ENCODE measurements around the gene RASA3. TPM values are rescaled to one million over a fixed set of nuclear protein-coding genes. Genes with fewer than 3 reads are reported as not detected.

Gene RASA3
- total RNA-seq, 3 donors from 2014 or later: 7.9 to 19.0 (median 8.4) TPM

DNA sequence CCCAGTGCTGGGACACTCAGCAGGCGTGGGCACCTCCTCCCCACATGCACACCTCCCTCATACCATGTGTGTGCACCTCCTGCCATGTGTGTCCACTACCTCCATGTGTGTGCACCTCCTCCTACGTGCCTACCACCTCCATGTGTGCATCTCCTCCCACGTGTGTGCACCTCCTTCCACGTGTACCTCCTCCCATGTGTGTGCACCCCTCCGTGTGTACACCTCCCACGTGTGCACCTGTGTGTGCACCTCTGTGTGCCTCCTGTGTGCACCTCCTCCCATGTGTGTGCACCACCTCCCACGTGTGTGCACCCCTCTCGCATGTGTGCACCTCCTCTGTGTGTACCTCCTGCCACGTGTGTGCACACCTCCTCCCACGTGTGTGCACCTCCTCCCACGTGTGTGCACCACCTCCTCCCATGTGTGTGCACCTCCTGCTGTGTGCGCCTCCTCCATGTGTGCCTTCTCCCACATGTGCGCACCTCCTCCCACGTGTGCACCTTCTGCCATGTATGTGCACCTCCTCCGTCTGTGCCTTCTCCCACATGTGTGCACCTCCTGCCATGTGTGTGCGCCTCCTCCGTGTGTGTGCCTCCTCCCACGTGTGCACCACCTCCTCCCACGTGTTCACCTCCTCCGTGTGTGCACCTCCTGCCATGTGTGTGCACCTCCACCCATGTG lies 152.5 kb downstream of the RASA3 start:
- Histone ChIP-seq H3K4me1 (ENCODE audit: low read depth) (peaks cover 3% of the 10 kb centered on the region), H3K36me3 (ENCODE audit: low read depth) (no peaks in the 10 kb centered on the region), H3K9me3 (no peaks in the 10 kb centered on the region), H3K4me3 (no peak overlapping the region)
- no peak for TF ChIP-seq CTCF (IDR thresholded peaks at IDR 0.05)
- DNase-seq (peak in 2 of 3 donors; percentile 19 to 35), ATAC-seq (no peak)
- intact Hi-C loops (cut with DNase I, micrococcal nuclease): no loop called here

- Histone ChIP-seq H3K4me1 (ENCODE audit: low read depth) (peaks cover 3% of the 10 kb centered on the region), H3K4me3 (no peak overlapping the region), H3K36me3 (ENCODE audit: low read depth) (no peaks in the 10 kb centered on the region), H3K9me3 (no peaks in the 10 kb centered on the region)
- DNase-seq (peak in 2 of 3 donors; percentile 25 to 46), ATAC-seq (no peak)
- no peak for TF ChIP-seq CTCF (IDR thresholded peaks at IDR 0.05)
- intact Hi-C loops (cut with DNase I, micrococcal nuclease): no loop called here
These were observed 153.5 kb downstream of the RASA3 start for GRCh38 chr13:113978741-113979481.

GRCh38 chr13:113977976-113978375 lies 154.4 kb downstream of the RASA3 start:
- no peak for ATAC-seq
- H3K36me3 ChIP-seq (ENCODE audit: low read depth): no peaks in the 10 kb centered on the region
- intact Hi-C loops (cut with DNase I, micrococcal nuclease): no loop called here
- no peak for TF ChIP-seq CTCF (IDR thresholded peaks at IDR 0.05)
- DNase-seq: peak in 2 of 3 donors; percentile 18 to 28
- H3K9me3 ChIP-seq: no peaks in the 10 kb centered on the region
- peaks cover 3% of the 10 kb centered on the region for H3K4me1 ChIP-seq (ENCODE audit: low read depth)
- no peak overlapping the region for H3K4me3 ChIP-seq

- no peaks in the 10 kb centered on the region for H3K36me3 ChIP-seq (ENCODE audit: low read depth)
- DNase-seq (peak in 2 of 3 donors; percentile 17 to 44), ATAC-seq (no peak)
- intact Hi-C loops (cut with DNase I, micrococcal nuclease): no loop called here
- no peaks in the 10 kb centered on the region for H3K9me3 ChIP-seq
- TF ChIP-seq CTCF (IDR thresholded peaks at IDR 0.05): no peak
- no peak overlapping the region for H3K4me3 ChIP-seq
- H3K4me1 ChIP-seq (ENCODE audit: low read depth): peaks cover 3% of the 10 kb centered on the region
These were observed 155.4 kb downstream of the RASA3 start for GRCh38 chr13:113976711-113977684.

DNA sequence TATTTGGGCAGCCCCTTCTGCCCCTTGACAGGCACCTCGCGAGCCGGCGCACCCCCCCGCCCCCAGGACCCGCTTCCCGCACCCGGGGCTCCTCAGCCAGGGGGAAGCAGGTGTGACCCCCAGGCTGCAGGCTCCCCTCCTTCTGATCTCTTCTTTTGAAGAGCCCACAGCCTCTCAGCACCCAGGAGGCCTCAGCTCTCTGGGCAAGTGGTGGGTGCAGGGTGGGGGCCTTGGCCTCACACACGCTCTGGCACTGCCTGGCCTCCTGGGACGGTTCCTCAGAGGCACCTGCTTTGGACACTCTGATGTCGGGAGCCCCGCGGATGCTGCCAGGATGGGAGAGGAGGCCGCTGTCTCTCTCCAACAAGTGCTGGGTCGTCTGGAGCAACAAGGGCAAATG lies 157.0 kb downstream of the RASA3 start:
- DNase-seq: peak in 2 of 3 donors; percentile 18 to 22
- peaks cover 13% of the 10 kb centered on the region for H3K4me1 ChIP-seq (ENCODE audit: low read depth)
- ATAC-seq: no peak
- H3K36me3 ChIP-seq (ENCODE audit: low read depth): no peaks in the 10 kb centered on the region
- no peak overlapping the region for H3K4me3 ChIP-seq
- intact Hi-C loops (cut with DNase I, micrococcal nuclease): no loop called here
- H3K9me3 ChIP-seq: no peaks in the 10 kb centered on the region
- TF ChIP-seq CTCF (IDR thresholded peaks at IDR 0.05): no peak

Measured in mucosa of descending colon (tissue), 3 donors.